Ovary (tissue), 9 donors: ENCODE results near the gene SLC9A1. TPM values are rescaled to one million over a fixed set of nuclear protein-coding genes. Genes with fewer than 3 reads are reported as not detected.

Source experiments
- DNase-seq, 5 donors: peaks; one replicate each; pipeline ENCODE4 v3.0.0-alpha.2; 2019 to 2020
- H3K27ac ChIP-seq, 2 donors: fragments of 200-600 bp; one replicate each; pipeline versions ENCODE4 v1.5.1 to v1.8.0; 2019 to 2022
- H3K27me3 ChIP-seq: fragments of 200-600 bp; one replicate; pipeline ENCODE4 v1.8.0; 2022
- H3K36me3 ChIP-seq: fragments of 200-600 bp; sonication (generic); one replicate; pipeline ENCODE4 v1.5.1; 2019
- H3K4me1 ChIP-seq: one replicate; pipeline ENCODE4 v1.8.1; 2013; ENCODE audit warnings: mild to moderate bottlenecking, moderate library complexity; ENCODE audit not compliant: insufficient read depth
- H3K4me3 ChIP-seq: fragments of 200-600 bp; sonication (generic); one replicate; pipeline ENCODE4 v1.5.1; 2017
- H3K9me3 ChIP-seq, 2 donors: fragments of 200-600 bp in 1 of 2; sonication (generic) in 1 of 2; one replicate each; pipeline versions ENCODE4 v1.5.1 to v1.8.1; 2013 to 2019; ENCODE audit warnings: mild to moderate bottlenecking in 1 of 2, moderate library complexity in 1 of 2
- CTCF ChIP-seq, 3 donors: fragments of 450-650 bp in 2 of 3; fragments of 200-600 bp in 1 of 3; IDR thresholded peaks; one replicate each; pipeline versions ENCODE4 v1.5.1 to v1.8.0; 2016 to 2022; ENCODE audit warnings: antibody characterized with exemption in 3 of 3, mild to moderate bottlenecking in 1 of 3
- EP300 ChIP-seq: sonication (generic); formaldehyde crosslinking; IDR thresholded peaks from one replicate; pipeline ENCODE4 v1.6.1; 2017; ENCODE audit warnings: antibody characterized with exemption
- POLR2A ChIP-seq: fragments of 450-650 bp; IDR thresholded peaks from one replicate; pipeline ENCODE4 v1.6.1; 2017; ENCODE audit warnings: antibody characterized with exemption, mild to moderate bottlenecking, moderate library complexity
- WGBS, 3 donors: extraction: QIAGEN DNeasy Blood & Tissue Kit in 1 of 3; methylation state at CpG; one replicate each; pipeline versions ENCODE4 v1.1.5 to v1.1.7; 2013 to 2017; 5-methylcytosine and 5-hydroxymethylcytosine counted together
- intact Hi-C, 4 donors: fragments of 100-400 bp; cut with DNase I; formaldehyde crosslinking; loops; one replicate each; pipeline versions ENCODE4 v1.11.0 to v1.15.1; 2022 to 2023
- polyA plus RNA-seq, 2 donors: library from polyadenylated mRNA; stranded (reverse); fragments of 200-250 nt in 1 of 2; fragments of 350-450 nt in 1 of 2; fragmentation: Illumina TruSeq in 1 of 2; extraction: RNeasy Lipid Tissue Mini Kit (QIAGEN cat#74804) in 1 of 2; gene quantifications; one replicate each; pipeline ENCODE4 v1.2.3, GENCODE V29; 2013 to 2014
- total RNA-seq, 7 donors: library from RNA; depleted of rRNA in 2 of 7; stranded (reverse); fragments of >200 nt in 2 of 7; fragmentation: NEBNext Ultra II Directional in 3 of 7; extraction: Animal tissue kit (Norgen Biotek cat#: 25700) in 3 of 7; gene quantifications; one replicate each; pipeline versions ENCODE4 v1.1.0 to v1.2.4, GENCODE V29; 2016 to 2023
- donor health status: DM: no; HTN: no; CAD: no; lungs with moderate emphysema.
- donor health status: DM: no; HTN: no; CAD: no.
- donor health status: Bipolar disorder and iron deficiency.
- donor health status: DM: yes; HTN: yes; CAD: no.
- donor health status: DM: no; HTN: no; CAD: no.
- donor health status: DM: yes; HTN: yes; CAD: no.

The SLC9A1 gene
- total and polyA plus RNA-seq, 9 donors: 8.6 to 33.7 (median 14.8) TPM

GRCh38 chr1:27136998-27137542, 17.9 kb downstream of the SLC9A1 start:
- no peaks in the 10 kb centered on the region for H3K4me1 ChIP-seq
- intact Hi-C loops: no loop called here
- no peak for DNase-seq

GRCh38 chr1:27136236-27136551, 18.7 kb downstream of the SLC9A1 start:
- 48 to 70% (median 66%) methylated on average over 3 of the region's 3 CpGs for WGBS, 3 donors
- TF ChIP-seq CTCF (IDR thresholded peaks at IDR 0.05): no peak
- no peak for TF ChIP-seq POLR2A
- TF ChIP-seq EP300: no peak
- no peak for DNase-seq
- intact Hi-C loops: no loop called here
- no peaks in the 10 kb centered on the region for H3K4me1 ChIP-seq
- H3K27me3 ChIP-seq: no peaks in the 10 kb centered on the region
- H3K4me3 ChIP-seq: no peak overlapping the region
- no peak overlapping the region for H3K27ac ChIP-seq
- H3K9me3 ChIP-seq: no peaks in the 10 kb centered on the region
- H3K36me3 ChIP-seq: no peaks in the 10 kb centered on the region

More at GRCh38 chr1:27136998-27137542, 17.9 kb downstream of the SLC9A1 start:
- Histone ChIP-seq H3K27me3 (no peaks in the 10 kb centered on the region), H3K27ac (no peak overlapping the region), H3K9me3 (no peaks in the 10 kb centered on the region), H3K4me3 (no peak overlapping the region), H3K36me3 (no peaks in the 10 kb centered on the region)
- WGBS, 3 donors: 73 to 84% (median 80%) methylated on average over 11 of the region's 11 CpGs
- TF ChIP-seq EP300 (no peak), CTCF (IDR thresholded peaks at IDR 0.05) (no peak), POLR2A (no peak)

GRCh38 chr1:27135541-27136235, 19.2 kb downstream of the SLC9A1 start:
- H3K27me3 ChIP-seq: no peaks in the 10 kb centered on the region
- no peak for DNase-seq
- 76 to 89% (median 85%) methylated on average over 5 of the region's 5 CpGs for WGBS, 3 donors
- no peaks in the 10 kb centered on the region for H3K9me3 ChIP-seq
- no peaks in the 10 kb centered on the region for H3K4me1 ChIP-seq
- H3K27ac ChIP-seq: no peak overlapping the region
- no peaks in the 10 kb centered on the region for H3K36me3 ChIP-seq
- intact Hi-C loops: no loop called here
- no peak overlapping the region for H3K4me3 ChIP-seq
- TF ChIP-seq CTCF (IDR thresholded peaks at IDR 0.05) (no peak), POLR2A (no peak), EP300 (no peak)

- intact Hi-C loops: no loop called here
- TF ChIP-seq CTCF (IDR thresholded peaks at IDR 0.05) (no peak), EP300 (no peak), POLR2A (no peak)
- WGBS, 3 donors: 80 to 88% (median 85%) methylated on average over 6 of the region's 6 CpGs
- DNase-seq: no peak
- H3K36me3 ChIP-seq: no peaks in the 10 kb centered on the region
- H3K27ac ChIP-seq: no peak overlapping the region
- no peak overlapping the region for H3K4me3 ChIP-seq
- no peaks in the 10 kb centered on the region for H3K9me3 ChIP-seq
- H3K4me1 ChIP-seq: no peaks in the 10 kb centered on the region
- H3K27me3 ChIP-seq: no peaks in the 10 kb centered on the region
Measured at GRCh38 chr1:27133991-27134390, 20.9 kb downstream of the SLC9A1 start.
